SW 1271 (cell line): ENCODE results near the gene TMIE.

ENCODE experiments used
- DNase-seq, 2 experiments: peaks; one replicate each; lab custom pipeline; 2025; lab: John Stamatoyannopoulos, UW

The TMIE gene

GRCh38 chr3:46701181-46701939 lies at the start of gene TMIE:
Gene TMIE, plus strand, starts transcription at chr3:46701392. Its CDS starts 96 bp downstream, at chr3:46701488.
- no peak for DNase-seq

- DNase-seq: no peak
Measured at GRCh38 chr3:46655271-46655670, 45.9 kb upstream of the TMIE start.

- no peak for DNase-seq
Measured at GRCh38 chr3:46656778-46657556, 44.2 kb upstream of the TMIE start.

- DNase-seq: no peak
Measured at GRCh38 chr3:46659285-46659684, 41.9 kb upstream of the TMIE start.

- no peak for DNase-seq
Measured at GRCh38 chr3:46660003-46660402, 41.2 kb upstream of the TMIE start.

- no peak for DNase-seq
Measured at GRCh38 chr3:46660543-46661523, 40.4 kb upstream of the TMIE start.

GRCh38 chr3:46661776-46662766 lies 39.1 kb upstream of the TMIE start:
- no peak for DNase-seq

GRCh38 chr3:46662771-46663551 lies 38.2 kb upstream of the TMIE start:
- no peak for DNase-seq

GRCh38 chr3:46663591-46664135 lies 37.5 kb upstream of the TMIE start:
- no peak for DNase-seq

GRCh38 chr3:46664188-46664970 lies 36.8 kb upstream of the TMIE start:
- no peak for DNase-seq

GRCh38 chr3:46664971-46665762 lies 36.0 kb upstream of the TMIE start:
- no peak for DNase-seq

GRCh38 chr3:46665763-46666452 lies 35.3 kb upstream of the TMIE start:
- DNase-seq: no peak

GRCh38 chr3:46666453-46666845 lies 34.7 kb upstream of the TMIE start:
- DNase-seq: no peak

GRCh38 chr3:46667061-46667621 lies 34.1 kb upstream of the TMIE start:
- DNase-seq: no peak

GRCh38 chr3:46667657-46668056 lies 33.5 kb upstream of the TMIE start:
- no peak for DNase-seq

- DNase-seq: no peak
Measured at GRCh38 chr3:46668116-46668515, 33.1 kb upstream of the TMIE start.

GRCh38 chr3:46668591-46668990 lies 32.6 kb upstream of the TMIE start:
- DNase-seq: no peak
